ENCODE data around the gene TLL2. TPM values are rescaled to one million over a fixed set of nuclear protein-coding genes. Genes with fewer than 3 reads are reported as not detected.

Gene TLL2
- total RNA-seq, 4 donors from 2014 or later: 0.13 to 2.4 (median 1.8) TPM

GRCh38 chr10:96400465-96400864 is 113.3 kb downstream of the TLL2 start:
- Histone ChIP-seq H3K4me1 (no peaks in the 10 kb centered on the region), H3K27ac (no peak overlapping the region), H3K9me3 (no peaks in the 10 kb centered on the region), H3K36me3 (no peaks in the 10 kb centered on the region), H3K27me3 (no peaks in the 10 kb centered on the region), H3K4me3 (replicated peaks in 1 of 3) (no peak overlapping the region)
- 53 to 78% methylated on average over 3 of the region's 3 CpGs for WGBS, 2 donors
- no peak for DNase-seq
- TF ChIP-seq POLR2A (IDR thresholded peaks at IDR 0.05) (no peak), CTCF (IDR thresholded peaks at IDR 0.05) (no peak)
- intact Hi-C loops (cut with DNase I): no loop called here

GRCh38 chr10:96397902-96398301 is 115.8 kb downstream of the TLL2 start:
- no peaks in the 10 kb centered on the region for H3K4me1 ChIP-seq
- no peak for TF ChIP-seq CTCF (IDR thresholded peaks at IDR 0.05)
- TF ChIP-seq POLR2A (IDR thresholded peaks at IDR 0.05): no peak
- no peak overlapping the region for H3K4me3 ChIP-seq (replicated peaks in 1 of 3)
- 80 to 100% methylated on average over 1 of the region's 1 CpG for WGBS, 2 donors
- no peaks in the 10 kb centered on the region for H3K36me3 ChIP-seq
- no peaks in the 10 kb centered on the region for H3K27me3 ChIP-seq
- DNase-seq: no peak
- no peak overlapping the region for H3K27ac ChIP-seq
- intact Hi-C loops (cut with DNase I): no loop called here
- H3K9me3 ChIP-seq: no peaks in the 10 kb centered on the region

- Histone ChIP-seq H3K27me3 (no peaks in the 10 kb centered on the region), H3K27ac (no peak overlapping the region), H3K4me1 (no peaks in the 10 kb centered on the region), H3K36me3 (no peaks in the 10 kb centered on the region), H3K9me3 (no peaks in the 10 kb centered on the region), H3K4me3 (replicated peaks in 1 of 3) (no peak overlapping the region)
- peak; percentile 69 to 73 for DNase-seq
- intact Hi-C loops (cut with DNase I): no loop called here
- 21 to 24% methylated on average over 24 of the region's 24 CpGs for WGBS, 2 donors
- TF ChIP-seq CTCF (IDR thresholded peaks at IDR 0.05): peak; percentile 65 to 88 (median 73)
- TF ChIP-seq POLR2A (IDR thresholded peaks at IDR 0.05): no peak
Measured at GRCh38 chr10:96395931-96396877, 117.5 kb downstream of the TLL2 start.

- no peak overlapping the region for H3K27ac ChIP-seq
- H3K4me3 ChIP-seq (replicated peaks in 1 of 3): no peak overlapping the region
- H3K9me3 ChIP-seq: no peaks in the 10 kb centered on the region
- H3K36me3 ChIP-seq: no peaks in the 10 kb centered on the region
- WGBS, 2 donors: 53 to 64% methylated on average over 7 of the region's 7 CpGs
- peak; percentile 91 to 94 for DNase-seq
- TF ChIP-seq CTCF (IDR thresholded peaks at IDR 0.05): no peak
- TF ChIP-seq POLR2A (IDR thresholded peaks at IDR 0.05): no peak
- H3K27me3 ChIP-seq: no peaks in the 10 kb centered on the region
- H3K4me1 ChIP-seq: peaks cover 14 to 18% of the 10 kb centered on the region in 2 donors
- intact Hi-C loops (cut with DNase I): no loop called here
Measured at GRCh38 chr10:96390460-96390864, 123.3 kb downstream of the TLL2 start.

- H3K4me1 ChIP-seq: peaks cover 14 to 18% of the 10 kb centered on the region in 2 donors
- TF ChIP-seq CTCF (IDR thresholded peaks at IDR 0.05): no peak
- no peak for TF ChIP-seq POLR2A (IDR thresholded peaks at IDR 0.05)
- no peak overlapping the region for H3K4me3 ChIP-seq (replicated peaks in 1 of 3)
- intact Hi-C loops (cut with DNase I): no loop called here
- no peaks in the 10 kb centered on the region for H3K9me3 ChIP-seq
- no peak for DNase-seq
- no peaks in the 10 kb centered on the region for H3K36me3 ChIP-seq
- peak overlapping the region in 1 of 3 donors; percentile 17 for H3K27ac ChIP-seq
- 79 to 81% methylated on average over 5 of the region's 5 CpGs for WGBS, 2 donors
- no peaks in the 10 kb centered on the region for H3K27me3 ChIP-seq
Measured at GRCh38 chr10:96389785-96390184, 123.9 kb downstream of the TLL2 start.
